ENCODE measurements around the gene H1-8. TPM values are rescaled to one million over a fixed set of nuclear protein-coding genes. Genes with fewer than 3 reads are reported as not detected.
A peak's percentile ranks its signal among the peaks of the same experiment; 100 is the strongest.

Gene H1-8
- total and polyA plus RNA-seq, 12 donors = not detected

GRCh38 chr3:129563850-129564535, 21.0 kb downstream of the H1-8 start:
- intact Hi-C loops (cut with DNase I) = no loop called here
- Histone ChIP-seq H3K36me3 (replicated peaks in 1 of 2) (peaks cover 0 to 49% of the 10 kb centered on the region in 2 donors), H3K4me1 (replicated peaks in 1 of 2) (peaks cover 27 to 32% of the 10 kb centered on the region in 2 donors)

GRCh38 chr3:129564981-129565644, 22.1 kb downstream of the H1-8 start:
- intact Hi-C loops (cut with DNase I) = no loop called here
- 88 to 95% (median 92%) methylated on average over 2 to 21 of the region's 21 CpGs for WGBS, 4 donors
- Histone ChIP-seq H3K36me3 (replicated peaks in 1 of 2) (peaks cover 0 to 48% of the 10 kb centered on the region in 2 donors), H3K9me3 (replicated peaks in 1 of 3) (no peaks in the 10 kb centered on the region), H3K27ac (peak overlapping the region in 2 of 5 donors; percentile 44 to 46), H3K4me1 (replicated peaks in 1 of 2) (peaks cover 16 to 21% of the 10 kb centered on the region in 2 donors), H3K27me3 (no peaks in the 10 kb centered on the region), H3K4me3 (no peak overlapping the region)
- DNase-seq = no peak
- TF ChIP-seq CTCF (IDR thresholded peaks at IDR 0.05) (no peak), POLR2A (IDR thresholded peaks at IDR 0.05) (no peak)

More at GRCh38 chr3:129563850-129564535, 21.0 kb downstream of the H1-8 start:
- WGBS, 4 donors = 81 to 85% (median 82%) methylated on average over 4 to 8 of the region's 8 CpGs
- H3K27me3 ChIP-seq = no peaks in the 10 kb centered on the region
- no peak overlapping the region for H3K4me3 ChIP-seq
- no peak for DNase-seq
- peak overlapping the region in 2 of 5 donors; percentile 44 to 46 for H3K27ac ChIP-seq
- H3K9me3 ChIP-seq (replicated peaks in 1 of 3) = no peaks in the 10 kb centered on the region
- TF ChIP-seq POLR2A (IDR thresholded peaks at IDR 0.05) = no peak
- no peak for TF ChIP-seq CTCF (IDR thresholded peaks at IDR 0.05)

GRCh38 chr3:129565902-129566301, 22.9 kb downstream of the H1-8 start:
- TF ChIP-seq CTCF (IDR thresholded peaks at IDR 0.05) = no peak
- TF ChIP-seq POLR2A (IDR thresholded peaks at IDR 0.05) = no peak
- H3K36me3 ChIP-seq (replicated peaks in 1 of 2) = peaks cover 0 to 56% of the 10 kb centered on the region in 2 donors
- H3K27me3 ChIP-seq = no peaks in the 10 kb centered on the region
- no peak overlapping the region for H3K4me3 ChIP-seq
- peaks cover 8 to 13% of the 10 kb centered on the region in 2 donors for H3K4me1 ChIP-seq (replicated peaks in 1 of 2)
- H3K9me3 ChIP-seq (replicated peaks in 1 of 3) = no peaks in the 10 kb centered on the region
- DNase-seq = no peak
- WGBS, 4 donors = 95 to 100% (median 96%) methylated on average over 3 to 7 of the region's 7 CpGs
- H3K27ac ChIP-seq = peak overlapping the region in 1 of 5 donors; percentile 46
- intact Hi-C loops (cut with DNase I) = no loop called here

- H3K4me1 ChIP-seq (replicated peaks in 1 of 2) = no peaks in the 10 kb centered on the region
Measured at GRCh38 chr3:129567176-129567705, 24.3 kb downstream of the H1-8 start.

More at GRCh38 chr3:129567176-129567705, 24.3 kb downstream of the H1-8 start:
- Histone ChIP-seq H3K27ac (peak overlapping the region in 1 of 5 donors; percentile 58), H3K27me3 (no peaks in the 10 kb centered on the region), H3K36me3 (replicated peaks in 1 of 2) (peaks cover 0 to 61% of the 10 kb centered on the region in 2 donors), H3K4me3 (no peak overlapping the region), H3K9me3 (replicated peaks in 1 of 3) (no peaks in the 10 kb centered on the region)
- intact Hi-C loops (cut with DNase I) = no loop called here
- WGBS, 4 donors = 71 to 75% (median 75%) methylated on average over 8 to 18 of the region's 18 CpGs
- peak in 1 of 7 donors; percentile 50 for DNase-seq
- TF ChIP-seq POLR2A (IDR thresholded peaks at IDR 0.05) (no peak), CTCF (IDR thresholded peaks at IDR 0.05) (no peak)
